CD4-positive, alpha-beta T cell (primary cell): ENCODE data around the gene VPS13D. TPM values are rescaled to one million over a fixed set of nuclear protein-coding genes. Genes with fewer than 3 reads are reported as not detected.
"Not testable (repeated sequence)": the region's sequence is repeated elsewhere in the genome, so short reads cannot be mapped to it uniquely, and the experiment has no call there.

Experiments used
- ATAC-seq: fragments of 200-7000 bp; cut with Tn5 transposase; one replicate; pipeline ENCODE4 v1.10.0; 2022; ENCODE audit warnings: mild to moderate bottlenecking; ENCODE audit not compliant: poor library complexity
- CTCF ChIA-PET: fragments of 350-600 bp; sonication (Branson Sonifier 250); formaldehyde crosslinking; loops from one replicate; lab custom pipeline; 2021; ENCODE audit warnings: antibody characterized with exemption, inconsistent platforms; lab: Charles Lee
- POLR2A ChIA-PET: fragments of 350-600 bp; sonication (Branson Sonifier 250); formaldehyde crosslinking; loops from one replicate; lab custom pipeline; 2021; ENCODE audit warnings: antibody characterized with exemption, inconsistent platforms; lab: Charles Lee
- DNase-seq, 14 experiments: peaks; one replicate each; pipeline ENCODE4 v3.0.0-alpha.2; 2013 to 2020; ENCODE audit warnings: mixed read lengths in 2 of 14
- H3K27ac ChIP-seq, 2 donors: one replicate each; pipeline versions ENCODE4 v1.5.1 to v1.7.0; 2013; ENCODE audit warnings: low read length in 2 of 2, low read depth in 1 of 2, mild to moderate bottlenecking in 1 of 2
- H3K27me3 ChIP-seq, 2 experiments: 1 replicate in 1 of 2; 2 replicates in 1 of 2; pipeline versions ENCODE4 v1.6.1 to v1.7.0; 2013; ENCODE audit warnings: low read length in 2 of 2, control low read depth in 1 of 2, mild to moderate bottlenecking in 1 of 2, moderate library complexity in 1 of 2; ENCODE audit not compliant: insufficient read depth in 2 of 2, control insufficient read depth in 1 of 2
- H3K36me3 ChIP-seq: one replicate; pipeline ENCODE4 v1.6.1; 2013; ENCODE audit warnings: low read length, control low read depth; ENCODE audit not compliant: insufficient read depth
- H3K4me1 ChIP-seq: one replicate; pipeline ENCODE4 v1.6.1; 2013; ENCODE audit warnings: low read length, control low read depth; ENCODE audit not compliant: insufficient read depth
- H3K4me3 ChIP-seq: one replicate; pipeline ENCODE4 v1.5.1; 2013; ENCODE audit warnings: mild to moderate bottlenecking, low read length, moderate library complexity
- H3K9me3 ChIP-seq, 2 experiments: 1 replicate in 1 of 2; 2 replicates in 1 of 2; pipeline versions ENCODE4 v1.6.1 to v1.7.0; 2013; ENCODE audit warnings: low read length in 2 of 2, mild to moderate bottlenecking in 2 of 2, control low read depth in 1 of 2, moderate library complexity in 1 of 2; ENCODE audit not compliant: control insufficient read depth in 1 of 2, insufficient read depth in 1 of 2
- H3K27ac Mint-ChIP-seq: one replicate; pipeline ENCODE4 v1.8.0; 2020; ENCODE audit warnings: mixed read lengths
- H3K27me3 Mint-ChIP-seq: one replicate; pipeline ENCODE4 v1.8.0; 2021; ENCODE audit warnings: mixed read lengths
- H3K36me3 Mint-ChIP-seq: one replicate; pipeline ENCODE4 v1.8.0; 2021; ENCODE audit warnings: low read depth, mixed read lengths
- H3K4me1 Mint-ChIP-seq: one replicate; pipeline ENCODE4 v1.8.0; 2021; ENCODE audit warnings: low read depth, mixed read lengths
- H3K4me3 Mint-ChIP-seq: one replicate; pipeline ENCODE4 v1.8.0; 2020; ENCODE audit warnings: mild to moderate bottlenecking, mixed read lengths
- H3K9me3 Mint-ChIP-seq: one replicate; pipeline ENCODE4 v1.8.0; 2020; ENCODE audit warnings: mixed read lengths
- intact Hi-C, 2 experiments: fragments of 100-400 bp; cut with DNase I in 1 of 2; cut with micrococcal nuclease in 1 of 2; formaldehyde crosslinking; loops; one replicate each; pipeline versions ENCODE4 v1.15.1 to v1.9.0; 2023 to 2025; cut with DNase I, micrococcal nuclease
- total RNA-seq, 174 experiments: library from RNA in 2 of 174; stranded (reverse) in 2 of 174; gene quantifications; one replicate each; pipeline ENCODE4 v1.2.3 and lab custom pipeline; 2021 to 2026
- TF ChIP-seq, protein P1 (sequence below): fragments of 200-600 bp; IDR thresholded peaks from one replicate; pipeline ENCODE4 v1.8.0; 2022; ENCODE audit warnings: antibody characterized with exemption, mild to moderate bottlenecking

The VPS13D gene
- total RNA-seq, 2 experiments from 2014 or later: 63.0 to 67.3 TPM

DNA sequence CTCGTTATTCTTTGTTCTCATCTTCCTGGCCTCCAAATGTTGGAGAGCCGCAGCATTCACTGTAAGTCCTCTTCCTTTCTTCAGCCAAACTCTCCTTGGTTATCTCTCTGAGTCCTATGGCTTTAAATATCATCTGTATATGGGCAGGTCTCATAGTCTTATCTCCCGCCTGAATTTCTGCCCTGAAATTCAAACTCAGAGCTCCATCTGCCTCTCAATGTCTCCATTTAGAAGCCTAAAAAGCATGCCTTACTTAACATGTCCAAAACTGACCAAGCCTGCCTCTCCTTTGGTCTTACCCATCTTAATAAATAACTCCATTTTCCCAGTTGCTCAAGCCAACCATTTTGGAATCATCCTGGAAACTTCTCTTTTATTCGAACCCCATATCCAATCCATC, 307.5 kb downstream of the VPS13D start:
- TF ChIP-seq, protein P1, sequence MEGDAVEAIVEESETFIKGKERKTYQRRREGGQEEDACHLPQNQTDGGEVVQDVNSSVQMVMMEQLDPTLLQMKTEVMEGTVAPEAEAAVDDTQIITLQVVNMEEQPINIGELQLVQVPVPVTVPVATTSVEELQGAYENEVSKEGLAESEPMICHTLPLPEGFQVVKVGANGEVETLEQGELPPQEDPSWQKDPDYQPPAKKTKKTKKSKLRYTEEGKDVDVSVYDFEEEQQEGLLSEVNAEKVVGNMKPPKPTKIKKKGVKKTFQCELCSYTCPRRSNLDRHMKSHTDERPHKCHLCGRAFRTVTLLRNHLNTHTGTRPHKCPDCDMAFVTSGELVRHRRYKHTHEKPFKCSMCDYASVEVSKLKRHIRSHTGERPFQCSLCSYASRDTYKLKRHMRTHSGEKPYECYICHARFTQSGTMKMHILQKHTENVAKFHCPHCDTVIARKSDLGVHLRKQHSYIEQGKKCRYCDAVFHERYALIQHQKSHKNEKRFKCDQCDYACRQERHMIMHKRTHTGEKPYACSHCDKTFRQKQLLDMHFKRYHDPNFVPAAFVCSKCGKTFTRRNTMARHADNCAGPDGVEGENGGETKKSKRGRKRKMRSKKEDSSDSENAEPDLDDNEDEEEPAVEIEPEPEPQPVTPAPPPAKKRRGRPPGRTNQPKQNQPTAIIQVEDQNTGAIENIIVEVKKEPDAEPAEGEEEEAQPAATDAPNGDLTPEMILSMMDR: no peak
- Mint-ChIP-seq H3K9me3 (peaks cover 2% of the 10 kb centered on the region), H3K27me3 (no peaks in the 10 kb centered on the region), H3K4me1 (peaks cover 2% of the 10 kb centered on the region), H3K36me3 (peaks cover 40% of the 10 kb centered on the region), H3K4me3 (no peak overlapping the region), H3K27ac (no peak overlapping the region)
- DNase-seq (no peak), ATAC-seq (no peak)
- no peaks in the 10 kb centered on the region for H3K4me1 ChIP-seq
- intact Hi-C loops: no loop called here
- no peaks in the 10 kb centered on the region for H3K36me3 ChIP-seq
- POLR2A ChIA-PET: interaction anchor here (0.6 to 1.3 kb wide), 2 partner anchors 19 to 367 kb away, joined by 3 read pairs; no protein-coding TSS in a partner anchor
- H3K27ac ChIP-seq: no peak overlapping the region
- H3K9me3 ChIP-seq: peaks cover 0 to 13% of the 10 kb centered on the region in 2 experiments
- no peaks in the 10 kb centered on the region for H3K27me3 ChIP-seq
- CTCF ChIA-PET: no interaction called here
- H3K4me3 ChIP-seq: no peak overlapping the region

DNA sequence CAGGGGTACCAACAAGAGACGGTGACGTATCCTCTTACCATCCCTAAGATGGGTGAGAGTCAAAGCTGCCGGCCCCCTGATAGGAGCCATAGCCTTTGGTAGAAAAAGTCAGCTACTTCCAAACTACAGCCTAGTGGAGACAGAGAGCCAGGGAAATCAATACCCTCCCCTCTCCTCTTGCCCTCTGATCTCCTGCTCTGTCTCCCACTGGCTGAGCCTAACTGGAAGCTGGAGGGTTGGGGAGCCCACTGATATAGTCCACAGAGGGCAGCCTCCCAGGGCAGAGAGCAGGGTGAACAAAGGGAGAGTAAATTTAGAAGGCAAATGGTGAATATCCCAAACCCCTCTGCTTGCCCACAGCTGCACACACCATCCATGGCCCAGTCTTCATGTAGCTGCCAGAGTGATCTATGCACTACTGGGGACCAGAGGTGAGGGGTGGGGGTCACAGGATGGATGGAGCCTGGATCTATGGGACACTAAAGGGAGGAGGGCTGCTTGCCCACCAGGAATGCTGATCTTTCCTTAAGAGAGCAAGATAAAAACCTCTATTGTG, 308.2 kb downstream of the VPS13D start:
- H3K27ac ChIP-seq: no peak overlapping the region
- H3K27ac Mint-ChIP-seq: no peak overlapping the region

DNA sequence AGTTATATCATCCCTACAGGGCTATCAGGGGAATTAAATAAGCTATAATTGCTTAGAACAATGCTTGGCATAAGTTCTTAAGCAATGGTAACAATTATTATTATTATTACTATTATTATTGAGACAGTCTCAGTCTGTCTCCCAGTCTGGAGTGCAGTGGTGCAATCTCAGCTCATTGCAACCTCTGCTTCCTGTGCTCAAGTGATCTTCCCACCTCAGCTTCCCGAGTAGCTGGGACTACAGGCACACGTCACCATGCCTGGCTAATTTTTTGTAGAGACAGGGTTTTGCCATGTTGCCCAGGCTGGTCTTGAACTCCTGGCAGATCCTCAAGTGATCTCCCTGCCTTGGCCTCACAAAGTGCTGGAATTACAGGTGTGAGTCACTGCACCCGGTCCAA, 308.7 kb downstream of the VPS13D start:
- intact Hi-C loops, H3K9me3 Mint-ChIP-seq, H3K4me1 ChIP-seq, H3K4me1 Mint-ChIP-seq, ATAC-seq, H3K36me3 ChIP-seq, H3K27ac ChIP-seq, H3K4me3 ChIP-seq, H3K27me3 Mint-ChIP-seq, H3K27ac Mint-ChIP-seq, CTCF ChIA-PET, H3K4me3 Mint-ChIP-seq, H3K27me3 ChIP-seq, DNase-seq: not testable (repeated sequence)
- peaks cover 0 to 13% of the 10 kb centered on the region in 2 experiments for H3K9me3 ChIP-seq
- POLR2A ChIA-PET: interaction anchor here (1.3 kb wide), 1 partner anchor 18 kb away, joined by 3 read pairs; no protein-coding TSS in a partner anchor
- H3K36me3 Mint-ChIP-seq: peaks cover 37% of the 10 kb centered on the region

More for the DNA sequence above, 308.2 kb downstream of the VPS13D start:
- ChIA-PET CTCF (no interaction called here), POLR2A (interaction anchor here (0.6 to 1.3 kb wide), 2 partner anchors 19 to 368 kb away, joined by 3 read pairs; no protein-coding TSS in a partner anchor)
- ATAC-seq (no peak), DNase-seq (no peak)
- Histone ChIP-seq H3K27me3 (no peaks in the 10 kb centered on the region), H3K9me3 (peaks cover 0 to 13% of the 10 kb centered on the region in 2 experiments), H3K4me1 (no peaks in the 10 kb centered on the region), H3K4me3 (no peak overlapping the region), H3K36me3 (no peaks in the 10 kb centered on the region)
- peaks cover 5% of the 10 kb centered on the region for H3K4me1 Mint-ChIP-seq
- intact Hi-C loops: no loop called here
- no peaks in the 10 kb centered on the region for H3K27me3 Mint-ChIP-seq
- peaks cover 40% of the 10 kb centered on the region for H3K36me3 Mint-ChIP-seq
- TF ChIP-seq, protein P1: no peak
- peaks cover 2% of the 10 kb centered on the region for H3K9me3 Mint-ChIP-seq
- H3K4me3 Mint-ChIP-seq: no peak overlapping the region

DNA sequence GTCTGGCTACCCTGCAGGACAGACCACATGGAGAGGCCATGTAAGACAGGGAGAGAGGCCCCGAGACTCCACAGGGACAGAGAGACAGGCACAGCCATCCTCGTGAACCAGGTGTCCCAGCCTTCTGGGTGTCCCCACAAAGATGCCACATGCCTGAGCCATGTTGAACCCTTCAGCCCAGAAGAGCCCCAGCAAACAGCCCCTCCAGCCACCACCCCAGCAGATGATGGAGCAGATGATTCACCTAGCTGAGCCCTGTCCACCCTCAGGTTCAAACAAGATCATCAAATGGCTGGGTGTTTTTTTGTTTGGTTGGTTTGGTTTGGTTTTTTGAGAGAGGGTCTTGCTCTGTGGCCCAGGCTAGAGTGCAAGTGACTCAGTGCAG, 309.5 kb downstream of the VPS13D start:
- Mint-ChIP-seq H3K4me1 (peaks cover 5% of the 10 kb centered on the region), H3K36me3 (peaks cover 33% of the 10 kb centered on the region), H3K27me3 (no peaks in the 10 kb centered on the region), H3K27ac (no peak overlapping the region), H3K4me3 (no peak overlapping the region), H3K9me3 (peaks cover 2% of the 10 kb centered on the region)
- intact Hi-C loops: no loop called here
- Histone ChIP-seq H3K4me1 (no peaks in the 10 kb centered on the region), H3K27me3 (no peaks in the 10 kb centered on the region), H3K27ac (no peak overlapping the region), H3K4me3 (no peak overlapping the region), H3K36me3 (no peaks in the 10 kb centered on the region), H3K9me3 (peaks cover 0 to 13% of the 10 kb centered on the region in 2 experiments)
- POLR2A ChIA-PET: no interaction called here
- ATAC-seq (no peak), DNase-seq (no peak)
- TF ChIP-seq, protein P1: no peak
- CTCF ChIA-PET: no interaction called here
